Gastrocnemius medialis (tissue), 4 donors: ENCODE results near the gene MMD2. TPM values are rescaled to one million over a fixed set of nuclear protein-coding genes. Genes with fewer than 3 reads are reported as not detected.
"Not testable (repeated sequence)": the region's sequence is repeated elsewhere in the genome, so short reads cannot be mapped to it uniquely, and the experiment has no call there.

Experiments used
- ATAC-seq, 2 donors: fragments of 150-250 bp; one replicate each; pipeline ENCODE4 v1.9.1; 2016
- DNase-seq, 2 donors: peaks; one replicate each; pipeline ENCODE4 v3.0.0-alpha.2; 2019
- H3K27ac ChIP-seq, 4 donors: fragments of 200-600 bp; sonication (generic); 1 replicate in 1 of 4; 2 replicates in 3 of 4; pipeline ENCODE4 v1.5.1; 2016 to 2018; ENCODE audit warnings: mild to moderate bottlenecking in 2 of 4, moderate library complexity in 1 of 4
- H3K27me3 ChIP-seq, 3 donors: fragments of 200-600 bp; sonication (generic) in 2 of 3; 1 replicate in 1 of 3; 2 replicates in 2 of 3; pipeline versions ENCODE4 v1.5.1 to v1.6.0; 2016 to 2019; ENCODE audit warnings: mild to moderate bottlenecking in 1 of 3, moderate library complexity in 1 of 3
- H3K36me3 ChIP-seq, 2 donors: fragments of 200-600 bp; sonication (generic) in 1 of 2; one replicate each; pipeline ENCODE4 v1.5.1; 2017 to 2018
- H3K4me1 ChIP-seq, 2 donors: fragments of 200-600 bp; sonication (generic) in 1 of 2; one replicate each; pipeline ENCODE4 v1.5.1; 2016 to 2017; ENCODE audit warnings: mild to moderate bottlenecking in 2 of 2
- H3K4me3 ChIP-seq, 4 donors: fragments of 200-600 bp; sonication (generic) in 3 of 4; 1 replicate in 1 of 4; 2 replicates in 3 of 4; pipeline ENCODE4 v1.5.1; 2016 to 2019; ENCODE audit warnings: mild to moderate bottlenecking in 2 of 4
- H3K9me3 ChIP-seq, 3 donors: fragments of 200-600 bp; sonication (generic) in 2 of 3; 1 replicate in 1 of 3; 2 replicates in 2 of 3; pipeline ENCODE4 v1.5.1; 2016 to 2019
- POLR2A ChIP-seq, 2 donors: fragments of 450-650 bp; IDR thresholded peaks; one replicate each; pipeline ENCODE4 v1.6.1; 2017; ENCODE audit warnings: antibody characterized with exemption in 2 of 2, mild to moderate bottlenecking in 2 of 2, moderate library complexity in 2 of 2
- in situ Hi-C, 4 donors: fragments of 200-750 bp; cut with MboI; loops; one replicate each; pipeline versions ENCODE4 v1.15.0 to v1.8.0; 2017; ENCODE audit warnings: low sequenced_read_pairs in 4 of 4
- intact Hi-C: fragments of 100-400 bp; cut with DNase I; formaldehyde crosslinking; loops from one replicate; pipeline ENCODE4 v1.15.1; 2023; ENCODE audit warnings: low total_unique reads
- total RNA-seq, 4 donors: library from RNA; depleted of rRNA; stranded (reverse); fragments of >200 nt; gene quantifications; one replicate each; pipeline versions ENCODE4 v1.1.0 to v1.2.3, GENCODE V29; 2016
- TF ChIP-seq, protein P1 (sequence below), 5 experiments: fragments of 450-650 bp in 3 of 5; fragments of 200-600 bp in 2 of 5; sonication (generic) in 2 of 5; IDR thresholded peaks in 4 of 5; conservative IDR thresholded peaks in 1 of 5; 1 replicate in 4 of 5; 2 replicates in 1 of 5; pipeline ENCODE4 v1.5.1; 2016 to 2019; ENCODE audit warnings: antibody characterized with exemption in 5 of 5, mild to moderate bottlenecking in 3 of 5, moderate library complexity in 3 of 5

Gene MMD2
- total RNA-seq, 4 donors from 2014 or later = not detected

DNA sequence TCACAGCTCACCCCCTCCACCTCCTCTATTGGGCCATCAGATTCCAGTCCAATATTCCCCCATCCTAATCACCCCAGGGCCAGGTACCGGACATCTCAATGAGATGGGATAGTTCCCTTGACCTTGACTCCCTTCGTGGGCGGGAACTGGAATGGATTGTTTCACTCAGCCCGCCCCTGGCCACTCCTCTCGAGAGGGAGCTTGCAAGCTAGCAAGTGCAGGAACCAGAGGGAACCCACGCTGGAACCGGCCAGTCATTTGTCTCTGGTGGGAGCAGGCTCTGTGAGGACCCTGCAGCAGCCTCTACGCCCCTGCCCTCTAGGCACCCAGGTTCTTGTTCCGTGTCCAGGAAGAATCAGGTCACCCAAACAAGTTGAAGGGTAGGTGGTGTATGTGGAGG is 64.5 kb downstream of the MMD2 start:
- DNase-seq = no peak
- Histone ChIP-seq H3K4me1 (no peaks in the 10 kb centered on the region), H3K36me3 (no peaks in the 10 kb centered on the region), H3K27me3 (peaks cover 0 to 4% (median 0%) of the 10 kb centered on the region in 3 donors), H3K4me3 (no peak overlapping the region), H3K9me3 (no peaks in the 10 kb centered on the region), H3K27ac (no peak overlapping the region)
- intact Hi-C loops (no loop called here), in situ Hi-C loops (no loop called here)
- no peak for TF ChIP-seq POLR2A (IDR thresholded peaks at IDR 0.05)
- TF ChIP-seq, protein P1, sequence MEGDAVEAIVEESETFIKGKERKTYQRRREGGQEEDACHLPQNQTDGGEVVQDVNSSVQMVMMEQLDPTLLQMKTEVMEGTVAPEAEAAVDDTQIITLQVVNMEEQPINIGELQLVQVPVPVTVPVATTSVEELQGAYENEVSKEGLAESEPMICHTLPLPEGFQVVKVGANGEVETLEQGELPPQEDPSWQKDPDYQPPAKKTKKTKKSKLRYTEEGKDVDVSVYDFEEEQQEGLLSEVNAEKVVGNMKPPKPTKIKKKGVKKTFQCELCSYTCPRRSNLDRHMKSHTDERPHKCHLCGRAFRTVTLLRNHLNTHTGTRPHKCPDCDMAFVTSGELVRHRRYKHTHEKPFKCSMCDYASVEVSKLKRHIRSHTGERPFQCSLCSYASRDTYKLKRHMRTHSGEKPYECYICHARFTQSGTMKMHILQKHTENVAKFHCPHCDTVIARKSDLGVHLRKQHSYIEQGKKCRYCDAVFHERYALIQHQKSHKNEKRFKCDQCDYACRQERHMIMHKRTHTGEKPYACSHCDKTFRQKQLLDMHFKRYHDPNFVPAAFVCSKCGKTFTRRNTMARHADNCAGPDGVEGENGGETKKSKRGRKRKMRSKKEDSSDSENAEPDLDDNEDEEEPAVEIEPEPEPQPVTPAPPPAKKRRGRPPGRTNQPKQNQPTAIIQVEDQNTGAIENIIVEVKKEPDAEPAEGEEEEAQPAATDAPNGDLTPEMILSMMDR (IDR thresholded peaks at IDR 0.05 in 4 of 5, conservative IDR thresholded peaks at IDR 0.05 in 1 of 5) = no peak
- no peak for ATAC-seq

DNA sequence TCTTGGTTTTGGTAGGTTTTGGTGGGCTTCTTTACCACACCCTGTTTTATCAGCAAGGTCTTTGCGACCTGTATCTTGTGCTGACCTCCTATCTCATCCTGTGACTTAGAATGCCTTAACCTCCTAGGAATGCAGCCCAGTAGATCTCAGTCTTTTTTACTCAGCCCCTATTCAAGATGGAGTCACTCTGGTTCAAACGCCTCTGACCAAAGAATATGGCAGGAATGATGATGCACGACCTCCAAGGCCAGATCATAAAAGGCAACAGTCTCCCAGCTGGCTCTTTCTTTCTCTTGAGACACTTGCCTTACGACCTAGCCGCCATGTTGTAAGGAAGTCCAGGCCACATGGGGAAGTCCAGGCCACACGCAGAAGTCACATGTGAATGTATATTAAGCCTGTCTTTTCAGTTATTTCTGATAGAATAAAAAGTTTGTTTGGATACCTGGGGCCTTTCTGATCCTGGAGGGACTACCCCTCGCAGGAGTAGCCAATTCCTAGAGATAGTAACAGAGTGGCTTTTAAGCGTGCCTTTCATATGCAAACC is 65.0 kb downstream of the MMD2 start:
- no peaks in the 10 kb centered on the region for H3K4me1 ChIP-seq
- no peak overlapping the region for H3K4me3 ChIP-seq
- no peaks in the 10 kb centered on the region for H3K36me3 ChIP-seq
- TF ChIP-seq, protein P1 (IDR thresholded peaks at IDR 0.05 in 4 of 5, conservative IDR thresholded peaks at IDR 0.05 in 1 of 5) = no peak
- TF ChIP-seq POLR2A (IDR thresholded peaks at IDR 0.05) = no peak
- peaks cover 0 to 4% (median 0%) of the 10 kb centered on the region in 3 donors for H3K27me3 ChIP-seq
- H3K9me3 ChIP-seq = no peaks in the 10 kb centered on the region
- no peak for ATAC-seq
- no peak overlapping the region for H3K27ac ChIP-seq
- in situ Hi-C loops = no loop called here
- intact Hi-C loops = no loop called here
- no peak for DNase-seq

DNA sequence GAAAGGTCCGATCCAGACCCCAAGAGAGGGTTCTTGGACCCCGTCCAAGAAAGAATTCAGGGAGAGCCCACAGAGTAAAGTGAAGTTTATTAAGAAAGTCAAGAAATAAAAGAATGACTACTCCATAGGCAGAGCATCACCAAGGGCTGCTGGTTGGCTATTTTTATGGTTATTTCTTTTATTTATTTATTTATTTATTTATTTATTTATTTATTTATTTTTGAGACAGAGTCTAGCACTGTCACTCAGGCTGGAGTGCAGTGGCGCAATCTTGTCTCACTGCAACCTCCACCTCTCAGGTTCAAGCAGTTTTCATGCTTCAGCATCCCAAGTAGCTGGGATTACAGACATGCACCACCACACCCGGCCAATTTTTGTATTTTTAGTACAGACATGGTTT is 65.8 kb downstream of the MMD2 start:
- DNase-seq, H3K27ac ChIP-seq, in situ Hi-C loops, H3K36me3 ChIP-seq, intact Hi-C loops, H3K4me3 ChIP-seq, H3K4me1 ChIP-seq, H3K27me3 ChIP-seq, ATAC-seq, H3K9me3 ChIP-seq: not testable (repeated sequence)

DNA sequence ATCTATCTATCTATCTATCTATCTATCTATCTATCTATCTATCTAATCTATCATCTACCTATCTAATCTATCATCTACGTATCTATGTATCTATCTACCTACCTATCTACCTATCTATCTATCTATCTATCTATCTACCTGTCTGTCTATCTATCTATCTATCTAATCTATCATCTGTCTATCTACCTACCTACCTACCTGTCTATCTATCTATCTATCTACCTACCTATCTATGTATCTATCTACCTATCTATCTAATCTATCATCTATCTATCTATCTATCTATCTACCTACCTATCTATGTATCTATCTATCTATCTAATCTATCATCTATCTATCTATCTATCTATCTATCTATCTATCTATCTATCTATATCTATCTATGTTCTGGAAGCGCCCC is 67.5 kb downstream of the MMD2 start:
- H3K4me1 ChIP-seq, H3K36me3 ChIP-seq, H3K27me3 ChIP-seq, ATAC-seq, H3K27ac ChIP-seq, H3K4me3 ChIP-seq, intact Hi-C loops, DNase-seq, H3K9me3 ChIP-seq, in situ Hi-C loops: not testable (repeated sequence)

DNA sequence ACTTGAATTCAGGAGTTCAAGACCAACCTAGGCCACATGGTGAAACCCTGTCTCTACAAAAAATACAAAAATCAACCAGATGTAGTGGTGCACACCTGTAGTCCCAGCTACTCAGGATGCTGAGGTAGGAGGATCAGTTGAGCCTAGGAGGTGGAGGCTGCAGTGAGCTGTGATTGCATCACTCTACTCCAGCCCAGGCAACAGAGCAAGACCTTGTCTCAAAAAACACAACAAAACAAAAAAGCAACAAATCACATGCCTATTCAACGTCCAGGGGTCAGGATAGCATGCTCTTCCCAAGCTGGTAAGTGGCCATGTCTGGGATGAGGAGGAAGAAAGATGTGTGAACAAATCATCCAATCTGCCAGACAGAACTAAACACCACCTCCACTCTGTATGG is 69.3 kb downstream of the MMD2 start:
- no peak overlapping the region for H3K27ac ChIP-seq
- H3K36me3 ChIP-seq = no peaks in the 10 kb centered on the region
- TF ChIP-seq, protein P1 (IDR thresholded peaks at IDR 0.05 in 4 of 5, conservative IDR thresholded peaks at IDR 0.05 in 1 of 5) = no peak
- TF ChIP-seq POLR2A (IDR thresholded peaks at IDR 0.05) = no peak
- H3K4me3 ChIP-seq = no peak overlapping the region
- H3K27me3 ChIP-seq = no peaks in the 10 kb centered on the region
- in situ Hi-C loops = loop anchor here in 1 of 4 donors (10.0 kb wide), 1 partner anchor 95 kb away; no protein-coding TSS in a partner anchor
- intact Hi-C loops = no loop called here
- DNase-seq = no peak
- no peaks in the 10 kb centered on the region for H3K4me1 ChIP-seq
- ATAC-seq = no peak
- no peaks in the 10 kb centered on the region for H3K9me3 ChIP-seq

DNA sequence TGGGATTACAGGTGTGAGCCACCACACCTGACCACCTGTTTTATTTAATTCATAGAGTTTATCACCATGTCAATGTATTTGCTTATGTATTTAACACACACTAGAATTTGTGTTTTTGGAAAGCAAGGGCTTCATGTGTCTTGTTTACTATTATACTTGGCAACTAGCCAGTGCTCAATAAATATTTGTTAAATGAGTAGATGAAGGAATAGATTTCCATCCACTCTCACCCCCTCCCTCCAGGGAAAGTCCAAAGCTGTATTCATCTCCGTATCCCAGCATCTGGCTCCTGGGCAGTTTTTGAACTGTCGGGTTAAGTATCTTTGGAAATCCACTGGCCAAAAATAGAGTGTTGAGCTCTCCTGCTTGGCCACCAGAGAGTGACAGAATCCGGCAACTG is 70.8 kb downstream of the MMD2 start:
- DNase-seq = no peak
- Histone ChIP-seq H3K4me3 (no peak overlapping the region), H3K4me1 (no peaks in the 10 kb centered on the region), H3K36me3 (no peaks in the 10 kb centered on the region), H3K27ac (no peak overlapping the region), H3K9me3 (no peaks in the 10 kb centered on the region), H3K27me3 (peaks cover 0 to 7% (median 4%) of the 10 kb centered on the region in 3 donors)
- in situ Hi-C loops (loop anchor here in 1 of 4 donors (10.0 kb wide), 1 partner anchor 93 kb away; no protein-coding TSS in a partner anchor), intact Hi-C loops (no loop called here)
- no peak for TF ChIP-seq POLR2A (IDR thresholded peaks at IDR 0.05)
- TF ChIP-seq, protein P1 (IDR thresholded peaks at IDR 0.05 in 4 of 5, conservative IDR thresholded peaks at IDR 0.05 in 1 of 5) = no peak
- ATAC-seq = no peak
